LNCAP (cell line): ENCODE data around the gene PLA2G4B.

Source experiments
- TF ChIP-seq, protein P1 (sequence below): fragments of 450-650 bp; IDR thresholded peaks from 2 replicates; pipeline ENCODE4 v1.5.1; 2017; ENCODE audit warnings: mild to moderate bottlenecking

The PLA2G4B gene

DNA sequence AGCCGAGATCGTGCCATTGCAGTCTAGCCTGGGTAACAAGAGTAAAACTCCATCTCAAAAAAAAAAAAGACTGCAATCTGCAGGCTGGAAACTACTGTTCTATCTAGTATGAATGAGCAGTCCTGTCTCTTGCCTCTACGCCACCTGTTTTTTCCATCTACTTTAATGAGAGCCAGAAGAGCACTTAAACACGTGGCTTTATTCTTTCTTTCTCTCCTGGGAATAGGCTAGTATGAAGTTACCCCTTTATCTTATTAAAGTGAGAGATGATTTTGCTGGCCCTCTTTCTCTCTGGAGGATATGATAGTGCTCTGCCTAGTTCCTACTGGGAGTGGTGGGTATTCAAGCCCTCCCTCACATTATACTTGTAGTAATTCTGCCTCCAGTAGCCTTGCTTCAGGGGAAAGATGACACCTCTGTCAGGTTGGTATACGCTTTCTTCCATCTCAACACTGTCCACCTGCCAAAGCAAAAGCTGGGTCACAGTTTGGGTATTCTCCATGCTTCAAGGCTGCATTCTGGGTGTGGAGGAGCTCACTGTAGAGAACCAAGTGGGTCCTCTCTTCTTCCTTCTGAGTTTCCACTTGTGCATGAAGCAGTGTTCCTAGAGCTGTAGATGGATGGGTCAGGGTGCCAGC is 46.5 kb upstream of the PLA2G4B start:
- TF ChIP-seq, protein P1, sequence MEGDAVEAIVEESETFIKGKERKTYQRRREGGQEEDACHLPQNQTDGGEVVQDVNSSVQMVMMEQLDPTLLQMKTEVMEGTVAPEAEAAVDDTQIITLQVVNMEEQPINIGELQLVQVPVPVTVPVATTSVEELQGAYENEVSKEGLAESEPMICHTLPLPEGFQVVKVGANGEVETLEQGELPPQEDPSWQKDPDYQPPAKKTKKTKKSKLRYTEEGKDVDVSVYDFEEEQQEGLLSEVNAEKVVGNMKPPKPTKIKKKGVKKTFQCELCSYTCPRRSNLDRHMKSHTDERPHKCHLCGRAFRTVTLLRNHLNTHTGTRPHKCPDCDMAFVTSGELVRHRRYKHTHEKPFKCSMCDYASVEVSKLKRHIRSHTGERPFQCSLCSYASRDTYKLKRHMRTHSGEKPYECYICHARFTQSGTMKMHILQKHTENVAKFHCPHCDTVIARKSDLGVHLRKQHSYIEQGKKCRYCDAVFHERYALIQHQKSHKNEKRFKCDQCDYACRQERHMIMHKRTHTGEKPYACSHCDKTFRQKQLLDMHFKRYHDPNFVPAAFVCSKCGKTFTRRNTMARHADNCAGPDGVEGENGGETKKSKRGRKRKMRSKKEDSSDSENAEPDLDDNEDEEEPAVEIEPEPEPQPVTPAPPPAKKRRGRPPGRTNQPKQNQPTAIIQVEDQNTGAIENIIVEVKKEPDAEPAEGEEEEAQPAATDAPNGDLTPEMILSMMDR: no peak

DNA sequence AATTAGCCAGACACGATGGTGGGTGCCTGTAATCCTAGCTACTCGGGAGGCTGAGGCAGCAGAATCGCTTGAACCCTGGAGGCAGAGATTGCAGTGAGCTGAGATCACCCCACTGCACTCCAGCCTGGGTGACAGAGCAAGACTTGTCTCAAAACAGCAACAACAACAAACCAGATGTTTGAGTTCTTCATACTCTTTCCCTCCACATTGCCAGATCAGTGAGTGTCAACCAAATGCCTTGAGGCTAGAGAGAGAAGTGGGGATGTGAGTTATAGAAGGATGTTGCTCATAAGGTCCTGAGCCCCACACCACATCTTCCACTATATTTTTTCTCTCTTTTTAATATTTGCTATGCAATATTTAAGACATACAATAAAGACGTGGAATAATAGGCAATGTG is 44.6 kb upstream of the PLA2G4B start:
- TF ChIP-seq, protein P1: no peak

DNA sequence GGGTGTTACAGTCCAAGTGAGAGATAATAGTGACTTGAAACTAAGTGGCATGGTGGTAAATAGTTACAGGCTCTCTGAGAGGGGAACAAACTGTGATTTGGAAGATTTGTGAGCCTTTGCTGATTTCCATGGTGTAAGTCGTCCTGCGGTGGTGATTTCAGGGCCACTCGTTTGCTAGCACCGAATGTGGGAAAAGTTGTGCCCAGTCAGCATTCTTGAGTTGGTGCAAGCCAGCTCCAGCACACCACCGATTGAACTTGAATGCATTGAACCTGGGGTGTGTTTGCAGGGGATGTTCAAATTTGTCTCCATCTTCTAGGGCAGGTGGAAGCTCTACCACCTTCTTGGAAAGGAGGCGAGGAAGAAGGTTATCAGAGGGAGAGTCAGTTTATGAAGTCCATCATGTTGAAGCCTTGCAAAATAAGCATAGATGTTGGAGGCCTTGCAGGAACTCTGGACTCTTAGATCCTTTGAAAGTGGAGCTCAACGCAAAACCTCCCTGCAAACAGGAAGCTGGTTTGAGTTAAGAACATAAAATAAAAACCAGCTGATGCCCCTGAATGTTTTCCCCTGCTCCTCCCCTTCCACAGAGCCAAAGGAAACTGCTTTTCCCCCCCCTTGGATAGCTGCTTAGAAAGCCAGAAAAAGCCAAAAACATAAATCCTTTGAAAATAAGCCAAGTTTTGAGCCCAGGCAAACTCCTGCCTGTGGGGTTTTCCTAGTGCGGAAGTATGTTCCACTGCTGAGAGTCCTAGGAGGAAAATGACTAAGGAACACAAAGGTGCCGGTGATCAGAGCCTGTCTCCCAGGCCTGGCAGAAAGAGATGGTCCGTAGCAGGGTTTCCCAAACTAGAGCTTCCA is 42.4 kb upstream of the PLA2G4B start:
- TF ChIP-seq, protein P1: no peak

GRCh38 chr15:41797201-41797944 is 41.3 kb upstream of the PLA2G4B start:
- TF ChIP-seq, protein P1: no peak

DNA sequence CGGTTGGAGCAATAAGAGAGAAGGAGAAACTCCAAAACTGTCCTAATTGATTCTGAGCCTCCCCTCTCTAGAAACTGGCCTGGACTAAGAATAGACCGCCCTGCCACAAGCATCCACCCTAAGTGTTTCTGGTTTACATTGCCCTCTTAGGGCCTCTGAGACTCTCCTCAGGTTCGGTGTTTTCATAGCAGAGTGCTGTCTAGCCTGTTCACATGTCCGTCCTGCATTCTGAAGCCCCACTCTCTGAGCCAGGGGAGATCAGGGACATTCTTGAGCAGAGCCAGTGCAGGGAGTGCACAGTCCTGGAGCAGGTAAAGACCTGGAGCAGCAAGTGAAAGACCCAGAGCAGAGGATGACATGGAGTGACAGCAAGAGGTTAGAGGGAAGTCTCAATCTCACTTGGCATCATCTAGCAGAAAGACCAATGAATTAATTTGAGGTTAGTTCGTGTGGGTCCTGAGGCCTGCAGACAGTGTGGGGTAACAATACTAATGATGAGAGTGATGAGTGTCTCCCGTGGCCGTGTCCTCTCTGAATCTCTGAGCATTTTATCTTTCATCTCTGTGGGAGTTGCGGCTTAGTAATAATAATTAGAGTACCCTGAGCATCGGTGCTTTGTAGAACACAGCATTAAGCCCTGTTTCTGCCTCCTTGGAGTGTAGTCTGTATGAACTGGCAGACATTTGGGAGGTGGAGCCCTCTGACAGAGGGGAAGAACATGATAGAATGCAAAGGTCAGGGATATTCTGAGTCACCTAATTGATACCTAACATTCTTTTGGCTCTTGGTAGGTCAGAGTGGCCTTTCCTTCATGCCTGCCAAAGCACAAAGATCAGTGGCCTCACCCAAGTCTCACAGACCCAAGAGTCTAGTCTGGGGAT is 39.8 kb upstream of the PLA2G4B start:
- TF ChIP-seq, protein P1: no peak

DNA sequence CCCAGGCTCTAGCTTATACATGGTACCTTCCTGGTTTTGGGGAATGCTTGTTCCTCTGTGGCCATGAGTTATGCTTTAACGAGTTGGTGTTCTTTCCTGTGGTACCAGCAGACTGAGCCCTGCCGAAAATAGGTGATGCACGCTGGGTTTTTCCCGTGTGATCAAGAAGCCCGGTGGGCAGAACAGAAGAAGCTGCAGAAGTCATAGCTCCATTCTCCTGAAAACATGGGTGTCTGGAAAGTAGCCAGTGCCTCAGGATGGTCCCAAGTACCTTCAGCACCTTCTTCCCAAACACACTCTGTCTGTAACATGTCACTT is 39.2 kb upstream of the PLA2G4B start:
- TF ChIP-seq, protein P1: no peak

DNA sequence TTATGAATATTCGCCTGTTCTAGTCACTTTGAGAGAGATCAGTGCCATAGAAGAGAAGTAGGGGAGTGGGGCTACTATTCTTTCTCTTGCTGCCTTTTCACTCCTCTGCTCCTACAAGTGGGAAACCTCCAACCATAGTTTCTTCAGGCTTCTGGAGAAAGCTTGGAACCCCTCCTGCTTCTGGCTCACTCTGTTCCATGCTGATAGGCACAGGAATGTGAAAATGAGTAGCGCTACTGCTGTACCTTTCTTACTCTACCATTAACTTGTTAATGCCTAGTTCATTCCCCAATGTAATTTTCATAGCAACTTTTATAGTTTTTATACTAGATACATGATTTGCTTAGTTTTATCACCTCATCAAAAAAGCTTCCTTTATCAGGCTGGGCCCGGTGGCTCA is 37.5 kb upstream of the PLA2G4B start:
- TF ChIP-seq, protein P1: no peak
